Upper lobe of left lung (tissue), 6 donors: ENCODE data around the gene NKAIN4. TPM values are rescaled to one million over a fixed set of nuclear protein-coding genes. Genes with fewer than 3 reads are reported as not detected.

Experiments
- ATAC-seq, 2 donors: fragments of 200-7000 bp; cut with Tn5 transposase; one replicate each; pipeline ENCODE4 v1.9.1; 2022; ENCODE audit warnings: mild to moderate bottlenecking in 2 of 2, moderate library complexity in 2 of 2; ENCODE audit not compliant: low FRiP score in 2 of 2
- DNase-seq, 2 donors: peaks; one replicate each; pipeline ENCODE4 v3.0.0-alpha.2; 2019 to 2020
- H3K27ac ChIP-seq, 4 donors: fragments of 200-600 bp; sonication (generic); one replicate each; pipeline ENCODE4 v1.5.1; 2016 to 2019
- H3K27me3 ChIP-seq, 4 donors: fragments of 200-600 bp; sonication (generic); one replicate each; pipeline ENCODE4 v1.5.1; 2017 to 2019
- H3K36me3 ChIP-seq, 4 donors: fragments of 200-600 bp; sonication (generic); one replicate each; pipeline ENCODE4 v1.5.1; 2016 to 2019
- H3K4me1 ChIP-seq, 4 donors: fragments of 200-600 bp; sonication (generic); one replicate each; pipeline ENCODE4 v1.5.1; 2018 to 2019
- H3K4me3 ChIP-seq, 4 donors: fragments of 200-600 bp; sonication (generic); one replicate each; pipeline ENCODE4 v1.5.1; 2017 to 2019; ENCODE audit warnings: mild to moderate bottlenecking in 2 of 4, moderate library complexity in 1 of 4
- H3K9me3 ChIP-seq, 4 donors: fragments of 200-600 bp; sonication (generic); one replicate each; pipeline ENCODE4 v1.5.1; 2018 to 2019
- CTCF ChIP-seq, 6 experiments: fragments of 450-650 bp in 4 of 6; fragments of 200-600 bp in 2 of 6; sonication (generic) in 2 of 6; IDR thresholded peaks; one replicate each; pipeline ENCODE4 v1.5.1; 2016 to 2019; ENCODE audit warnings: antibody characterized with exemption in 6 of 6
- EP300 ChIP-seq, 4 donors: sonication (generic); formaldehyde crosslinking; IDR thresholded peaks; one replicate each; pipeline ENCODE4 v1.5.1; 2017; ENCODE audit warnings: antibody characterized with exemption in 4 of 4, control low read depth in 2 of 4
- POLR2A ChIP-seq, 4 donors: fragments of 450-650 bp; IDR thresholded peaks; one replicate each; pipeline ENCODE4 v1.5.1; 2016 to 2017; ENCODE audit warnings: antibody characterized with exemption in 4 of 4, mild to moderate bottlenecking in 2 of 4
- POLR2AphosphoS5 ChIP-seq, 2 donors: sonication (generic); formaldehyde crosslinking; IDR thresholded peaks; one replicate each; pipeline ENCODE4 v1.5.1; 2017; ENCODE audit warnings: antibody characterized with exemption in 2 of 2
- WGBS, 2 donors: methylation state at CpG; one replicate each; pipeline ENCODE4 v1.1.5; 2017 to 2018; 5-methylcytosine and 5-hydroxymethylcytosine counted together
- total RNA-seq, 6 donors: library from RNA; depleted of rRNA in 4 of 6; stranded (reverse); fragments of >200 nt in 4 of 6; gene quantifications; one replicate each; pipeline versions ENCODE4 v1.1.0 to v1.2.1, GENCODE V29; 2016 to 2021
- donor health status: DM: no; HTN: no; CAD: no; lungs with moderate emphysema.
- donor health status: DM: no; HTN: yes; CAD: no; lungs with severe emphysema.

Gene NKAIN4
- total RNA-seq, 6 donors from 2014 or later: 0.17 TPM; not detected in 5

DNA sequence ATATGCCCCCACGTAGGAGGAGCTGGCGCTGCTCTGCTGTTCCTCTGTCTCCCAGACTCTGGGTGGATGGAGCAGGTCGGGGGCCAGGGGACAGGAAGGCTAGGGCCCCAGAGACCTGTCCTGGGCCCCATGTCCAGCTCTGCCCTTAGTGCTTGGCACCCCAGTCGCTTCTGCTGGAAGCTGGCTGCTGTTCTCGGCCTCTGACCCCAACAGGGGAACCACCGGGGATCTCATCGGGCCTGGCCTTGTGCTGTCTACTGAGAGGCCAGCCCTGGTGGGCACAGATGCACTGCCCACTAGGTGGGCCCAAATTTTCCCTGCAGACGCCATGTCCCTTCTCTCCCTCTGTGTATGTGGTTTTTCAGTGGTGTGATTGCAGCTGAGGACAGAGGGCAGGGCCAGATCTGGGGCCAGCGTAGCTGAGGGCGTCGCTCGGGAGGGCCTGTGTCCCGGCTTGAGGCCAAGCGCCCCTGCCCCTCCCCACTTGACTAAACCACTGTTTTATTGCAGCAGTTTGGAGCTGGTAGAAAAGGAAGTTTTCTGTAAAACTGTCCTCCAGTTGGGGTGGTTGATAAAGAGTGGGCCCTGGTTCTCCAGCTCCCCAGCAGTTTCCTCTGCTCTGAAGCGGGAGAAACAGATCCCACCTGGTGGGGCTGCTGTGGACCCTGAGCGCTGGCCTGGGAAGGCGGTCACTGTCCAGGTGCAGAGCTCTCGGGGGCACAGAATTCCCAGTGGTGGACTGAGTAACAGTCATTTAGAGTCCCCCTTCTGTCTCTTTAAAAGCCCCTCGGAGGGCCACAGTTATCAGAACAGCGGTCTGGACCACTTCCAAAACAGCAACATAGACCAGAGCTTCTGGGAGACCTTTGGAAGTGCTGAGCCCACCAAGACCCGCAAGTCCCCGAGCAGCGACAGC, 32.8 kb upstream of the NKAIN4 start:
- Histone ChIP-seq H3K36me3 (peaks cover 4 to 78% (median 61%) of the 10 kb centered on the region in 4 donors), H3K9me3 (no peaks in the 10 kb centered on the region), H3K27ac (no peak overlapping the region), H3K27me3 (no peaks in the 10 kb centered on the region), H3K4me1 (peaks cover 0 to 6% (median 2%) of the 10 kb centered on the region in 4 donors), H3K4me3 (no peak overlapping the region)
- 88 to 90% methylated on average over 12 to 21 of the region's 23 CpGs for WGBS, 2 donors
- TF ChIP-seq EP300 (IDR thresholded peaks at IDR 0.05): no peak
- TF ChIP-seq POLR2A (IDR thresholded peaks at IDR 0.05): no peak
- no peak for TF ChIP-seq CTCF (IDR thresholded peaks at IDR 0.05)
- no peak for TF ChIP-seq POLR2AphosphoS5 (IDR thresholded peaks at IDR 0.05)
- no peak for DNase-seq
- no peak for ATAC-seq

- Histone ChIP-seq H3K36me3 (peaks cover 7 to 89% (median 72%) of the 10 kb centered on the region in 4 donors), H3K27ac (no peak overlapping the region), H3K27me3 (no peaks in the 10 kb centered on the region), H3K4me3 (no peak overlapping the region), H3K9me3 (no peaks in the 10 kb centered on the region), H3K4me1 (peaks cover 0 to 1% (median 0%) of the 10 kb centered on the region in 4 donors)
- TF ChIP-seq POLR2AphosphoS5 (IDR thresholded peaks at IDR 0.05) (no peak), POLR2A (IDR thresholded peaks at IDR 0.05) (no peak), CTCF (IDR thresholded peaks at IDR 0.05) (no peak), EP300 (IDR thresholded peaks at IDR 0.05) (no peak)
- ATAC-seq (no peak), DNase-seq (peak in 1 of 2 donors; percentile 74)
- 94 to 98% methylated on average over 35 to 44 of the region's 44 CpGs for WGBS, 2 donors
Measured at GRCh38 chr20:63285636-63286615, 31.7 kb upstream of the NKAIN4 start.

DNA sequence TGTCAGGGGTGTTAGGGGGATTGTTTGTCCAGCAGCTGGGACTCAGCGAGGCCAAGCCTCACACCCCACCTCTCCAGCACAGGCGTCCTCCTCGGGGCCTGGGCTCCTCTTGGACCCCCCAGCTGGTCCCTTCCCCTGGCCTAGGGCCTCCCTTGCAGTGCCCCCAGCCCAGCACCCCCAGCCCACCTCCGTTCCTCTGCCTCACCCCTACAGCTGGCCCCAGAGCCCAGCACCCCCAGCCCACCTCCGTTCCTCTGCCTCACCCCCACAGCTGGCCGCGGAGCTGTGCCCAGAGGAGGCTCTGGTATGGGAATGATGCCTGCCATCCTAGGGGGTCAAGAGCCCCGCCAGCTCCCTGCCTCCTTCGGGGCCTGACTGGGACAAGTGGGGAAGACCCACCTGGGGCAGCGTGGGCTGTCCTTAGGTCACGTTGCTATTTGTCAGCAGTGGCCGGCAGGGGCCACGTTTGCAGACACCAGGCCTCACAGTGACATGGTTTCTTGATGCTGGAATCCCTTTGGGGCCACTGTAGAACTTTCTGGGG, 30.8 kb upstream of the NKAIN4 start:
- no peak overlapping the region for H3K27ac ChIP-seq
- ATAC-seq (no peak), DNase-seq (peak in 1 of 2 donors; percentile 63)
- no peaks in the 10 kb centered on the region for H3K4me1 ChIP-seq
- WGBS, 2 donors: 86 to 93% methylated on average over 6 to 11 of the region's 13 CpGs
- H3K27me3 ChIP-seq: no peaks in the 10 kb centered on the region
- no peak overlapping the region for H3K4me3 ChIP-seq
- TF ChIP-seq CTCF (IDR thresholded peaks at IDR 0.05) (no peak), POLR2AphosphoS5 (IDR thresholded peaks at IDR 0.05) (no peak), POLR2A (IDR thresholded peaks at IDR 0.05) (no peak), EP300 (IDR thresholded peaks at IDR 0.05) (no peak)
- H3K9me3 ChIP-seq: no peaks in the 10 kb centered on the region
- peaks cover 7 to 98% (median 80%) of the 10 kb centered on the region in 4 donors for H3K36me3 ChIP-seq

DNA sequence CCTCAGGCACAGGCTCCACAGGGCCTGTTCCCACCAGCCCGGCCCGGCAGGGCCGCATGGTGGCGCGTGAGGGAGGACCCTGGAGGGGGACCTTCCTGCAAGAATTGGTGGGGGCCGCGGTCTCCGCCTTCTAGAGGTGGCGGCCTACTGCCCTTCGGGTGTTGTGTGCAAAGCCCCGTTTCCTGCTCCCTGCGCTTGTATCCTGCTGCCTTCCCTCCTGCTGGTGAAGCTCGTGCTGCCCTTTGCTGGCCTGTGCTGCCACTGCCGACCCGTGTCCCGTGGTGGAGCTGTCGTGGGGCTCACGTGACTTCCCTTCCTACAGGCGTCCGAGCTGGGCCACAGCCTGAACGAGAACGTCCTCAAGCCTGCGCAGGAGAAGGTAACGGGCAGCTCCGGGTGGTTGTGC, 30.3 kb upstream of the NKAIN4 start:
- Histone ChIP-seq H3K36me3 (peaks cover 7 to 100% (median 85%) of the 10 kb centered on the region in 4 donors), H3K27me3 (no peaks in the 10 kb centered on the region), H3K27ac (no peak overlapping the region), H3K9me3 (no peaks in the 10 kb centered on the region), H3K4me3 (peak overlapping the region in 1 of 4 donors; percentile 4), H3K4me1 (no peaks in the 10 kb centered on the region)
- peak in 1 of 2 donors; percentile 79 for DNase-seq
- TF ChIP-seq EP300 (IDR thresholded peaks at IDR 0.05) (no peak), CTCF (IDR thresholded peaks at IDR 0.05) (no peak), POLR2A (IDR thresholded peaks at IDR 0.05) (no peak), POLR2AphosphoS5 (IDR thresholded peaks at IDR 0.05) (no peak)
- ATAC-seq: no peak
- WGBS, 2 donors: 84% methylated on average over 10 to 25 of the region's 25 CpGs
